Mesenchymal stem cell (in vitro differentiated cells and primary cell): ENCODE results near the gene PUS3. TPM values are rescaled to one million over a fixed set of nuclear protein-coding genes. Genes with fewer than 3 reads are reported as not detected.

ENCODE experiments used
- DNase-seq: peaks from one replicate; pipeline ENCODE4 v3.0.0-alpha.2; 2013
- H2AFZ ChIP-seq: one replicate; pipeline ENCODE4 v1.6.1; 2013; ENCODE audit warnings: low read depth, mild to moderate bottlenecking, control low read depth, inconsistent platforms, low read length, moderate library complexity
- H2AK5ac ChIP-seq: 2 replicates; pipeline ENCODE4 v1.6.1; 2013; ENCODE audit warnings: low read length, moderate library complexity, mild to moderate bottlenecking, inconsistent platforms; ENCODE audit not compliant: severe bottlenecking
- H2BK120ac ChIP-seq: one replicate; pipeline ENCODE4 v1.6.1; 2013; ENCODE audit warnings: low read depth, mild to moderate bottlenecking, inconsistent platforms, low read length, moderate library complexity
- H2BK12ac ChIP-seq, 2 experiments: one replicate each; pipeline ENCODE4 v1.6.1; 2013; ENCODE audit warnings: inconsistent platforms in 2 of 2, low read length in 2 of 2, mild to moderate bottlenecking in 2 of 2, moderate library complexity in 2 of 2, control low read depth in 1 of 2
- H2BK15ac ChIP-seq: one replicate; pipeline ENCODE4 v1.6.1; 2013; ENCODE audit warnings: mild to moderate bottlenecking, low read depth, inconsistent platforms; ENCODE audit not compliant: poor library complexity, severe bottlenecking
- H2BK5ac ChIP-seq: 2 replicates; pipeline ENCODE4 v1.6.1; 2013; ENCODE audit warnings: low read depth, mild to moderate bottlenecking, low read length, control low read depth, inconsistent platforms; ENCODE audit not compliant: poor library complexity, severe bottlenecking
- H3K14ac ChIP-seq, 2 experiments: one replicate each; pipeline ENCODE4 v1.6.1; 2013; ENCODE audit warnings: inconsistent platforms in 2 of 2, low read length in 2 of 2, control low read depth in 1 of 2, mild to moderate bottlenecking in 1 of 2, moderate library complexity in 1 of 2
- H3K18ac ChIP-seq, 2 experiments: one replicate each; pipeline ENCODE4 v1.6.1; 2013; ENCODE audit warnings: inconsistent platforms in 2 of 2, low read length in 2 of 2, control low read depth in 1 of 2, low read depth in 1 of 2, mild to moderate bottlenecking in 1 of 2
- H3K23ac ChIP-seq, 2 experiments: one replicate each; pipeline ENCODE4 v1.6.1; 2013; ENCODE audit warnings: inconsistent platforms in 2 of 2, low read length in 2 of 2, mild to moderate bottlenecking in 2 of 2, moderate library complexity in 2 of 2, control low read depth in 1 of 2
- H3K27ac ChIP-seq: 2 replicates; pipeline ENCODE4 v1.5.1; 2013; ENCODE audit warnings: mild to moderate bottlenecking, moderate library complexity, low read length, control low read depth, inconsistent platforms; ENCODE audit not compliant: poor library complexity, severe bottlenecking
- H3K27me3 ChIP-seq, 2 experiments: 2 replicates each; pipeline versions ENCODE4 v1.6.1 to v1.7.0; 2013; ENCODE audit warnings: low read length in 2 of 2, mild to moderate bottlenecking in 2 of 2, moderate library complexity in 2 of 2, control low read depth in 1 of 2, inconsistent platforms in 1 of 2; ENCODE audit not compliant: control insufficient read depth in 1 of 2, insufficient read depth in 1 of 2
- H3K36me3 ChIP-seq, 2 experiments: 2 replicates each; pipeline versions ENCODE4 v1.6.1 to v1.7.0; 2013; ENCODE audit warnings: low read length in 2 of 2, control low read depth in 1 of 2, inconsistent platforms in 1 of 2, low read depth in 1 of 2, mild to moderate bottlenecking in 1 of 2; ENCODE audit not compliant: insufficient read depth in 2 of 2, control insufficient read depth in 1 of 2
- H3K4ac ChIP-seq, 2 experiments: one replicate each; pipeline ENCODE4 v1.6.1; 2013; ENCODE audit warnings: inconsistent platforms in 2 of 2, low read length in 2 of 2, mild to moderate bottlenecking in 2 of 2, moderate library complexity in 2 of 2, control low read depth in 1 of 2, low read depth in 1 of 2
- H3K4me1 ChIP-seq: 2 replicates; pipeline ENCODE4 v1.6.1; 2013; ENCODE audit warnings: low read depth, low read length, control low read depth; ENCODE audit not compliant: control insufficient read depth, insufficient read depth
- H3K4me2 ChIP-seq: 2 replicates; pipeline ENCODE4 v1.6.1; 2013; ENCODE audit warnings: low read length, mild to moderate bottlenecking, inconsistent platforms; ENCODE audit not compliant: poor library complexity, severe bottlenecking
- H3K4me3 ChIP-seq, 2 experiments: 2 replicates each; pipeline versions ENCODE4 v1.5.1 to v1.7.0; 2013; ENCODE audit warnings: low read length in 2 of 2, mild to moderate bottlenecking in 2 of 2, control low read depth in 1 of 2, low read depth in 1 of 2; ENCODE audit not compliant: insufficient read depth in 1 of 2
- H3K79me1 ChIP-seq: replicated peaks from 2 replicates; pipeline ENCODE4 v1.6.1; 2013; ENCODE audit warnings: mild to moderate bottlenecking, control low read depth, low read length, inconsistent platforms; ENCODE audit not compliant: poor library complexity, severe bottlenecking
- H3K9ac ChIP-seq: 2 replicates; pipeline ENCODE4 v1.7.0; 2013; ENCODE audit warnings: mild to moderate bottlenecking, low read length, moderate library complexity
- H3K9me3 ChIP-seq: 2 replicates; pipeline ENCODE4 v1.7.0; 2013; ENCODE audit warnings: mild to moderate bottlenecking, low read length; ENCODE audit not compliant: control insufficient read depth
- H4K8ac ChIP-seq: one replicate; pipeline ENCODE4 v1.6.1; 2013; ENCODE audit warnings: inconsistent platforms, mild to moderate bottlenecking, low read length, moderate library complexity
- H4K91ac ChIP-seq: one replicate; pipeline ENCODE4 v1.6.1; 2013; ENCODE audit warnings: mild to moderate bottlenecking, low read length, inconsistent platforms
- WGBS: methylation state at CpG from one replicate; pipeline ENCODE4 v1.1.7; 2013; ENCODE audit warnings: mixed read lengths; 5-methylcytosine and 5-hydroxymethylcytosine counted together
- polyA plus RNA-seq, 2 experiments: library from polyadenylated mRNA; stranded (reverse); fragments of 200-250 nt; gene quantifications; one replicate each; pipeline ENCODE4 v1.2.3, GENCODE V29; 2013

Gene PUS3
- 17.2 TPM for polyA plus RNA-seq (2013, experiment 1 of 2)
- polyA plus RNA-seq (2013, experiment 2 of 2), result 17.5 TPM

- under 1% methylated on average over 22 of the region's 31 CpGs for WGBS
- DNase-seq, result peak; percentile 86
These were observed at the start of gene PUS3 for GRCh38 chr11:125902927-125903710. TSS of gene PUS3 (minus strand) at chr11:125903206. CDS start at chr11:125896284, 6,922 bp downstream.

GRCh38 chr11:125952559-125952958, 49.6 kb upstream of the PUS3 start:
- Histone ChIP-seq H2BK5ac (no peak overlapping the region), H2BK12ac (no peak overlapping the region), H3K4me1 (peaks cover 3% of the 10 kb centered on the region), H3K4me3 (no peak overlapping the region), H3K36me3 (peaks cover 0 to 40% of the 10 kb centered on the region in 2 experiments), H3K23ac (no peak overlapping the region), H3K18ac (no peak overlapping the region), H2AFZ (no peak overlapping the region), H3K4ac (no peak overlapping the region), H2BK15ac (no peak overlapping the region), H2AK5ac (no peak overlapping the region), H3K27me3 (peaks cover 0 to 7% of the 10 kb centered on the region in 2 experiments), H3K79me1 (no peaks in the 10 kb centered on the region), H4K91ac (no peak overlapping the region), H3K9me3 (no peaks in the 10 kb centered on the region), H3K9ac (no peak overlapping the region), H4K8ac (no peak overlapping the region), H2BK120ac (no peak overlapping the region), H3K14ac (no peak overlapping the region), H3K4me2 (no peak overlapping the region), H3K27ac (no peak overlapping the region)
- 98% methylated on average over 2 of the region's 2 CpGs for WGBS
- DNase-seq, result no peak

More at GRCh38 chr11:125902927-125903710, at the start of gene PUS3:
- no peak within 1 kb of the TSS for H2BK5ac ChIP-seq
- H3K36me3 ChIP-seq, result peaks cover 6 to 19% of the 10 kb centered on the region in 2 experiments
- peak within 1 kb of the TSS; percentile 69 for H3K4me2 ChIP-seq
- H3K27me3 ChIP-seq, result peaks cover 29% of the 10 kb centered on the region in 2 experiments
- no peak within 1 kb of the TSS for H2BK120ac ChIP-seq
- H3K27ac ChIP-seq, result peak within 1 kb of the TSS; percentile 36
- peak within 1 kb of the TSS; percentile 91 for H2AFZ ChIP-seq
- H3K9ac ChIP-seq, result peak within 1 kb of the TSS; percentile 88
- H2BK15ac ChIP-seq, result no peak within 1 kb of the TSS
- peak within 1 kb of the TSS; percentile 46 to 82 for H3K4me3 ChIP-seq
- H2BK12ac ChIP-seq, result no peak within 1 kb of the TSS
- H3K4ac ChIP-seq, result peak within 1 kb of the TSS in 1 of 2 experiments; percentile 73
- no peak within 1 kb of the TSS for H4K8ac ChIP-seq
- H2AK5ac ChIP-seq, result no peak within 1 kb of the TSS
- H4K91ac ChIP-seq, result no peak within 1 kb of the TSS
- peaks cover 11% of the 10 kb centered on the region for H3K4me1 ChIP-seq
- H3K79me1 ChIP-seq, result peaks cover 20% of the 10 kb centered on the region
- H3K14ac ChIP-seq, result peak within 1 kb of the TSS in 1 of 2 experiments; percentile 79
- no peak within 1 kb of the TSS for H3K18ac ChIP-seq
- no peaks in the 10 kb centered on the region for H3K9me3 ChIP-seq
- no peak within 1 kb of the TSS for H3K23ac ChIP-seq

GRCh38 chr11:125951731-125952130, 48.7 kb upstream of the PUS3 start:
- Histone ChIP-seq H3K4me2 (no peak overlapping the region), H3K23ac (no peak overlapping the region), H2BK15ac (no peak overlapping the region), H4K8ac (no peak overlapping the region), H3K27me3 (peaks cover 0 to 7% of the 10 kb centered on the region in 2 experiments), H4K91ac (no peak overlapping the region), H3K9ac (no peak overlapping the region), H3K14ac (no peak overlapping the region), H2AK5ac (no peak overlapping the region), H3K9me3 (no peaks in the 10 kb centered on the region), H3K27ac (no peak overlapping the region), H3K4me1 (peaks cover 3% of the 10 kb centered on the region), H3K4me3 (no peak overlapping the region), H3K4ac (no peak overlapping the region), H2BK5ac (no peak overlapping the region), H2AFZ (no peak overlapping the region), H3K18ac (no peak overlapping the region), H2BK120ac (no peak overlapping the region), H3K36me3 (peaks cover 0 to 31% of the 10 kb centered on the region in 2 experiments), H3K79me1 (no peaks in the 10 kb centered on the region), H2BK12ac (no peak overlapping the region)
- no peak for DNase-seq
- 79% methylated on average over 8 of the region's 11 CpGs for WGBS
